BE2C (cell line): ENCODE measurements around the gene POP7.

Experiments used
- DNase-seq: peaks from one replicate; pipeline ENCODE4 v3.0.0-alpha.2; 2020
- H3K27me3 ChIP-seq: fragments of 250-450 bp; sonication (Bioruptor Pico); 2 replicates; pipeline ENCODE4 v1.5.1; 2020; ENCODE audit warnings: mild to moderate bottlenecking
- H3K36me3 ChIP-seq: fragments of 250-450 bp; sonication (Bioruptor Pico); 2 replicates; pipeline ENCODE4 v1.5.1; 2020; ENCODE audit warnings: mild to moderate bottlenecking
- H3K4me1 ChIP-seq: fragments of 250-450 bp; sonication (Bioruptor Pico); 2 replicates; pipeline ENCODE4 v1.5.1; 2020
- H3K4me3 ChIP-seq: 2 replicates; pipeline ENCODE4 v1.5.1; 2011; ENCODE audit warnings: low read depth, low read length
- H3K9me3 ChIP-seq: fragments of 250-450 bp; sonication (Bioruptor Pico); 2 replicates; pipeline ENCODE4 v1.5.1; 2020
- TF ChIP-seq, protein P1 (sequence below): IDR thresholded peaks from 2 replicates; pipeline ENCODE4 v1.5.1; 2012; ENCODE audit warnings: mild to moderate bottlenecking, low read depth, low read length

POP7 gene

DNA sequence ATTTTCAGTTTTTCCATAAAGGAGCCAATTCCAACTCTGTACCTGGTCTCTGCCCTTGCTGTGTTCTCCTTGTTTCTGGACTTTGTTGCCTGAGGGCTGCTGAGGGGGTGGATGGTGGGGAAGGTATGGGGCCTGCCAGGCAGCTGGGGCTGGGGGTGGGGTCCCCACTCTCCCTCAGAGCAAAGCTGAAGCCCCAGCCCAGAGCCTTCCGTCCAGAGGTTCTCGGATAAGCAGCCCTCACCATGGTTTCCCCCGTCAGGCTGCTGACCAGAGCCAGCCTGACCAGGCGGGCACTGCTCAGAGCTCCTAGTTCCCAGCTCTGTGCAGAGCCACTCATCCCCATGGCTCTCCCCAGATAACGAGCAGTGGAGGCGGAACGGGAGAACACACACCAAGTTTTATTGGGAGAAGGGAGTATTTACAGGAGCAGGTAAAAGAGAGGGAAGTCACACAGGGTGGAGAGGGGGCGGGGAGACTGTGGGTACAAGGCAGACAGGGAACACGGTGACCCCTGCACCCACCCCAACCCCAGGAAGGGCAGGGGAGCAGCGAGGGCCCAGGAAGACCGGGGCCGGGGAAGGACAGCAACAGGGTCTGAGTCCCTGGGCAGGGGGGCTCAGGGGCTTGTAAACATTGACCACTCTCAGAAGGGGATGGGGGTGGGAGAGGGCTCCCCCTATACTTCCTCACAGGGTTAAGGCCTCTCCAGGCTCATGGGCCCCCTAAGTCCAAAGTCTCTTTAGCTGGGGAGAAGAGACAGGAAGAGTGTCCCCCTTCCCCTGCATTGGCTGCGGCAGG lies 26.6 kb upstream of the POP7 start:
- H3K9me3 ChIP-seq: no peaks in the 10 kb centered on the region
- H3K27me3 ChIP-seq: no peaks in the 10 kb centered on the region
- H3K4me1 ChIP-seq: peaks cover 23% of the 10 kb centered on the region
- TF ChIP-seq, protein P1, sequence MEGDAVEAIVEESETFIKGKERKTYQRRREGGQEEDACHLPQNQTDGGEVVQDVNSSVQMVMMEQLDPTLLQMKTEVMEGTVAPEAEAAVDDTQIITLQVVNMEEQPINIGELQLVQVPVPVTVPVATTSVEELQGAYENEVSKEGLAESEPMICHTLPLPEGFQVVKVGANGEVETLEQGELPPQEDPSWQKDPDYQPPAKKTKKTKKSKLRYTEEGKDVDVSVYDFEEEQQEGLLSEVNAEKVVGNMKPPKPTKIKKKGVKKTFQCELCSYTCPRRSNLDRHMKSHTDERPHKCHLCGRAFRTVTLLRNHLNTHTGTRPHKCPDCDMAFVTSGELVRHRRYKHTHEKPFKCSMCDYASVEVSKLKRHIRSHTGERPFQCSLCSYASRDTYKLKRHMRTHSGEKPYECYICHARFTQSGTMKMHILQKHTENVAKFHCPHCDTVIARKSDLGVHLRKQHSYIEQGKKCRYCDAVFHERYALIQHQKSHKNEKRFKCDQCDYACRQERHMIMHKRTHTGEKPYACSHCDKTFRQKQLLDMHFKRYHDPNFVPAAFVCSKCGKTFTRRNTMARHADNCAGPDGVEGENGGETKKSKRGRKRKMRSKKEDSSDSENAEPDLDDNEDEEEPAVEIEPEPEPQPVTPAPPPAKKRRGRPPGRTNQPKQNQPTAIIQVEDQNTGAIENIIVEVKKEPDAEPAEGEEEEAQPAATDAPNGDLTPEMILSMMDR: no peak
- H3K4me3 ChIP-seq: no peak overlapping the region
- DNase-seq: peak; percentile 53
- H3K36me3 ChIP-seq: peaks cover 68% of the 10 kb centered on the region

DNA sequence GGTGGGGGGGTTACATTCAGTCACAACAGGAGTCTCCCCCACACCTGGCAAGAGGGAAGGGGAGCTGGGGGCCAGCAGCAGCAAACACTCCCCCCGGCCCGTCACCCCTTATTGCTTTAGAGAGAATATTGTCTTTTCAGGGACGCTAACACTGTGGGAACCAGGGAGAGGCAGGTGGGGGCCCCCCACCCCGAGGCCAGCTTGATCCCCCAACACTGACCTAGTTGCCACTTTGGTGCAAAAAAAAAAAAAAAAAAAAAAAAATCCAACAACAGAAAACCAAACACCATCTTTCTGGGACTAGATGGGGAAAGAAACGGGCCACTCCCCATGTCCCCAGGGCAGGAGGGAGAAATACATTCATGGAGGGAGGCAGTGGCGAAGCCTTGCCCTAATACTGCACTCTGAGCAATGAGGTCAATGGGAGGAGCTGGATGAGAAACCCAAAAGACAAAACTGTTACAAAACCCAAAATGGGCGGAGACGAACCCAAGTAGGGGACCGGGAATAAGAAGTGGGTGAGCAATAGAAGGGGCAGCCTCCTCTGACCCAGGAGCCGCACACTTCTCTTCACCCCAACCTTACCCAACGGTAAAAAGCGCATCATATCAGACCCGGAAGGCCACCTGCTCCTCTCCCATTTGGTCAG lies 25.9 kb upstream of the POP7 start:
- no peaks in the 10 kb centered on the region for H3K27me3 ChIP-seq
- H3K36me3 ChIP-seq: peaks cover 76% of the 10 kb centered on the region
- no peak overlapping the region for H3K4me3 ChIP-seq
- no peaks in the 10 kb centered on the region for H3K9me3 ChIP-seq
- H3K4me1 ChIP-seq: peaks cover 23% of the 10 kb centered on the region
- TF ChIP-seq, protein P1: no peak
- DNase-seq: no peak

DNA sequence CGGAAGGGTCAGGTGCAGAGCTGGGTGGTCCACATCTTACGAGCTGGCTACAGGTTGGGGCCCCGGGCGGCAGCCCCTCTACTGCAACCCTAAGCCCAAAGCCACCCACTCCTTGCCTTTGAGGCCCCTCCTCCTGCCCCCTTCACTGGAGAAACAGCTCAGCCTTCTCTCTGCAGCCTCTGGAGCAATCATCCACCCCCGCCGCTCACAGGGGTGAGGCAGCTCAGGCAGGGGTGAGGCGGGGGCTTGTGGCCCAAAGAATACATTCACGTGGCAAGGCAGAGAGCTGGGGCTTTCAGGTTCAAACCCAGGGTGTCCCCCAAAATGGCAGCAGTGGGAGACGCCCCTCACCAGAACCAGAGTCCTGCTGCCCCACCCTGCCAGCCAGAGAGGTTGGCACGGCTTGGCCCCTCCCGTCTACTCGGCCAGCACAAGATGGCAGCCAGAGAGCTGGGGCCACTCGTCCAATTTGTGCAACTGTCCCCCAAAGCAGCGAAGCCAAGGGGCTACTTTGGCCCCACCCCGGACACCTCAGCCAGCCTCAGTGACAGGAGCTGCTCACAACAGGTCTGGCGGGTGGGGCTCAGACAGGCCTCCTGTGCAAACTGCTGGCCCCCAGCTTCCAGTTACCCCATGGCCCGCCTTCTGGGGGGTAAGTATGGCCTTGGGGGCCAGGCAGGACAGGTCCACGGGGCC lies 25.2 kb upstream of the POP7 start:
- TF ChIP-seq, protein P1: no peak
- no peaks in the 10 kb centered on the region for H3K27me3 ChIP-seq
- no peak overlapping the region for H3K4me3 ChIP-seq
- H3K9me3 ChIP-seq: no peaks in the 10 kb centered on the region
- DNase-seq: no peak
- H3K36me3 ChIP-seq: peaks cover 82% of the 10 kb centered on the region
- peaks cover 23% of the 10 kb centered on the region for H3K4me1 ChIP-seq

DNA sequence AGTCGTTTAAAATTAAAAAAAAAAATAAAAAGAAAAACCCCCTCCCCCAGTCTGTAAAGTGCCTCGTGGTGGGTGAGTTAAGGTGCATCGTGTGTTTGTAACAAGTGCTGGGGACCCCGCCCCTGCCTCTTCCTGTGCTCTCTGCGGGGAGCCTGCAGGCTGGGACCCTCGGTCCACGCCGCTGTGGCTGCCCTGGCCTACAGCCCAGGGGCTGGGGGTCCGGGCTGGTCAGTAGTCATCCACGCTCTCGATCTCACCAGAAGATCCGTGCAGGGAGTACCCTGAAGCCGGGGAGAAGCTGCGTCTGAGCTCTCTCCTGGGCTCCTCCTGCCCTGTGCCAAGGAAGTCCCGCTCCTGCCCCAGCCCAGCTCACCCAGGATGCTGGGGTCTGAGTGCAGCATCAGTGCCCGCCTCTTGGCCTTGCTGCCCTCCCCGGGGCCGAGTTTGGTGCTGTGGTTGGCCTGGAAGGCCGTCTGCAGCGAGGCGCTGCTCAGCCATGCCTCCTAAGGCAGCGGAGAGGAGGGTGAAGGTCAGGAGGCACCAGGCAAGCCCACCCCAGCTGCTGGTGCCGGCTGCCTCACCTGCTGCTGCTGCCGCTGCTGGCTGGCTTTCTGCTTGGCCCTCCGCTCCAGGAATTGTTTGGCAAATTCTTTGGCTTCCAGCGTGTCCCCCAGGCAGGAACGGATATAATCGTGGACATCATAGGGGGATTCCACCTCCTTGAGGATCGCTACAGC lies 24.3 kb upstream of the POP7 start:
- Histone ChIP-seq H3K9me3 (no peaks in the 10 kb centered on the region), H3K36me3 (peaks cover 88% of the 10 kb centered on the region), H3K27me3 (no peaks in the 10 kb centered on the region), H3K4me1 (peaks cover 24% of the 10 kb centered on the region), H3K4me3 (no peak overlapping the region)
- no peak for DNase-seq
- TF ChIP-seq, protein P1: no peak

DNA sequence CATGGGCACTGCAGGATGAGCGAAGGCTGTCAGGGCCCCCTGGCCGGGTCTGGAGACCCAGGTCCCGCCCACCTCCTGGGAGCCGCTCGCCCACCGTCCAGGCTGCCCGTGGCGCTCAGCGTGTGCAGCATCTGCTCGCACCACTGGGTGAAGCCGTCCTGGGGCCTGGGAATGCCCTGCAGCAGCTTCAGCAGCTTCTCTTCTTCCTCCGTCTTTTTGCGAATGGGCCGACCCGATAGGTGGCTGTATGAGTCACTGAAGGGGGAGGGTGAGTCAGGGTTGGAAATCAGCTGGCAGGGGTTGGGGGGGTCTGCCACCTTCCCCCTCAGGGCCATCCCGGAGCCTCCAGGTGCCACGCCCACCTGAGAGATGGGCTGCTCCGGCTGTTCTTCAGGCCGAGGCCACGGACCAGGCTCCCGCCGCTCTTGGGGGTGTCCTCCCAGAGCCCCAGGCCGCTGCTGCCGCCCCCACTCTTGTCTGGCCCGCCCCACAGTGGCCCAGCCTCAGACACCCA lies 23.6 kb upstream of the POP7 start:
- DNase-seq: no peak

More for the DNA sequence above, 23.6 kb upstream of the POP7 start:
- Histone ChIP-seq H3K4me3 (no peak overlapping the region), H3K27me3 (no peaks in the 10 kb centered on the region), H3K9me3 (no peaks in the 10 kb centered on the region), H3K4me1 (peaks cover 29% of the 10 kb centered on the region), H3K36me3 (peaks cover 88% of the 10 kb centered on the region)
- TF ChIP-seq, protein P1: no peak
